Activated CD8-positive, alpha-beta memory T cell treated with anti-CD3 and anti-CD28 coated beads for 4 hours (primary cell): ENCODE data around the gene GLYATL1.
"Not testable (repeated sequence)": the region's sequence is repeated elsewhere in the genome, so short reads cannot be mapped to it uniquely, and the experiment has no call there.

ENCODE experiments used
- DNase-seq, 2 donors: peaks; one replicate each; pipeline ENCODE4 v3.0.0-alpha.2; 2020; ENCODE audit warnings: low read depth in 2 of 2

GLYATL1 gene

GRCh38 chr11:58998480-58999290, 59.4 kb downstream of the GLYATL1 start:
- no peak for DNase-seq

GRCh38 chr11:58999291-58999680, 60.0 kb downstream of the GLYATL1 start:
- DNase-seq = no peak

- no peak for DNase-seq
Observed at GRCh38 chr11:59000003-59000402, 60.7 kb downstream of the GLYATL1 start.

DNA sequence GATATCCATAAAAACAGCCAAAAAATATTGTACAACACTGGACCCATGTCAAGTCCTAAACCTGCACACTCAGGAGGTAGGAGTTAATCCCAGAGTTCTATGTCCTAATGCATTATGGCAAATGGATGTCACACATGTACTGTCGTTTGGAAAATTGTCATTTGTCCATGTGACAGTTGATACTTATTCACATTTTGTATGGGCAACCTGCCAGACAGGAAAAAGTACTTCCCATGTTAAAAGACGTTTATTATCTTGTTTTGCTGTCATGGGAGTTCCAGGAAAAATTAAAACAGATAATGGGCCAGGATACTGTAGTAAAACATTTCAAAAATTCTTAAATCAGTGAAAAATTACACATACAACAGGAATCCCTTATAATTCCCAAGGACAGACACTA, 62.7 kb downstream of the GLYATL1 start:
- DNase-seq = not testable (repeated sequence)
